Measurements from ENCODE around the gene JPH4. TPM values are rescaled to one million over a fixed set of nuclear protein-coding genes. Genes with fewer than 3 reads are reported as not detected.

Gene JPH4
- total and polyA plus RNA-seq, 2 of the 8 experiments (the other 6 are each of a cell fraction or from before 2014, with no cell fraction given): 23.9 to 46.7 TPM

DNA sequence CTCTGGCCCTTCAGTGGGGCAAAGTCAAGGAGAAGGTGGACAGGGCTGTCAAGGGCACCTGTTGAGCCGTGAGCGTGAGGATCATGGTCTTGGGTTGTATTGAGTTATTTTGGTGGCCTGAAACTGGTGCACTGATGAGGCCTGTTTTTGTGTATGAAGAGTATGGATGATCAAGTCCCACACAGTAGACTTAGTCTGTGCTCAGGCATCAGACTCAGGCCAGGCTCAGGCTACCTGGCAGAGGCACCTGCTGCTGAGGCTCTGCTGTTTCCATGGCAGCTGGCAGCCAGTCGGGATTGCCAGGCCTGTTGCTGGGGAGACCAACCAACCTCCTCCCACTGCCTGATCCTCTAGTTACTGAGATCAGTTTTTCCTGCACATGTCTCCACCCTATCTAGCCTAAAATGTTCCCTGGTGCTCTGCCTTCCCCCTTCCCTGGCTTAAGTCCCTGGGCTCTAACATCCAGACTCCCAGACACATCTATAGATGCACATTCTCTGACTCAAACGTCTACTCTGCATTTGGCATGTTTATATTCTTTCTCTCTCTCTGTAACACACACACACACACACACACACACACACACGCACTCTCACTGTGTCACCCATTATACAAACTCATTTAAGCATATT lies 5.1 kb downstream of the JPH4 start (continued):
- no peak for TF ChIP-seq SIN3A (conservative IDR thresholded peaks at IDR 0.05 in 1 of 2, IDR thresholded peaks at IDR 0.05 in 1 of 2; ENCODE audit: low read depth in 1 of 2, low read length in 2 of 2)

All from H1 (cell line).